Measurements from ENCODE around the gene SIRPA. TPM values are rescaled to one million over a fixed set of nuclear protein-coding genes. Genes with fewer than 3 reads are reported as not detected.

SIRPA gene
- total RNA-seq, 1 donor from 2014 or later: 8.9 TPM

DNA sequence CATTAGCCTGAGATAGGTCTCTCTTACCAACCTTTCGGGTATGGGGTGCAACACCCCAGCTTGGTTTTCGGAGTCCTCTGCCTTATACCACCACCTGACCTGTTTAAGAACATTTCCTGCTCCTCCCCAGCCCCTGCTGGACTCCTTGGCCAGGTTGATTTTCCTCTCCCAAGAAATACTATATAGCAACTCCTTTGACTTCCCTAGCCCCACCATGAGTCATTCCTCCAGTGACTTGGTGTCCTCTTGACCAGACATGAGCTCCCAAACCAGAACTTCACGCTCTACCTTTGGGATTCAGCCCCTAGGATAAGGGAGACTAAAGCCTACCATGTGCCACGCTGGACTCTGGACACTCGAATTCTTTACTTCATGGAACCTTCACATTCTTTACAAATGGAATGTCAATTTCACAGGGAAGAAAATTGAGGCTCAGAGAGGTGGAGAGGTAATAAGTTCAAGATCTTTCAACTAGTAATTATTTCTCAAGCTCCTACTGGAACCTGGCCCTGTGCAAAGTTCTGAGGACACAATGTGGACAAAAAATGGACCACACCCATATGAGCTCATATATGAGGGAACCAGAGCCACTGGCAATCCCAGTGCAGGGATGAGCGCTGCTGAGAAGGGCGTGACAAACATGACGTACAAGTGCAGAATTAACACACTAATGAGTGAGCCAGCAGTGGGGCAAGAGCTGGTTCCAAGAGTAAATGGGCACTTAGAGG lies 48.2 kb downstream of the SIRPA start:
- no peak overlapping the region for H3K9ac ChIP-seq (ENCODE audit: low read depth in 1 of 3, low read length in 3 of 3)
- no peaks in the 10 kb centered on the region for H3K36me3 ChIP-seq (ENCODE audit: control insufficient read depth in 3 of 3, insufficient read depth in 3 of 3, low read length in 3 of 3)
- H3K4me1 ChIP-seq (ENCODE audit: control insufficient read depth in 3 of 3, insufficient read depth in 3 of 3, low read length in 3 of 3): peaks cover 58 to 79% (median 59%) of the 10 kb centered on the region in 3 donors
- H3K4me3 ChIP-seq (ENCODE audit: low read length in 3 of 3): no peak overlapping the region
- H3K27me3 ChIP-seq (ENCODE audit: control insufficient read depth in 3 of 3, insufficient read depth in 3 of 3, low read length in 3 of 3): no peaks in the 10 kb centered on the region
- H3K9me3 ChIP-seq (ENCODE audit: control insufficient read depth in 3 of 3, low read length in 3 of 3): no peaks in the 10 kb centered on the region
- H3K27ac ChIP-seq (ENCODE audit: low read depth, low read length): peak overlapping the region; percentile 14

DNA sequence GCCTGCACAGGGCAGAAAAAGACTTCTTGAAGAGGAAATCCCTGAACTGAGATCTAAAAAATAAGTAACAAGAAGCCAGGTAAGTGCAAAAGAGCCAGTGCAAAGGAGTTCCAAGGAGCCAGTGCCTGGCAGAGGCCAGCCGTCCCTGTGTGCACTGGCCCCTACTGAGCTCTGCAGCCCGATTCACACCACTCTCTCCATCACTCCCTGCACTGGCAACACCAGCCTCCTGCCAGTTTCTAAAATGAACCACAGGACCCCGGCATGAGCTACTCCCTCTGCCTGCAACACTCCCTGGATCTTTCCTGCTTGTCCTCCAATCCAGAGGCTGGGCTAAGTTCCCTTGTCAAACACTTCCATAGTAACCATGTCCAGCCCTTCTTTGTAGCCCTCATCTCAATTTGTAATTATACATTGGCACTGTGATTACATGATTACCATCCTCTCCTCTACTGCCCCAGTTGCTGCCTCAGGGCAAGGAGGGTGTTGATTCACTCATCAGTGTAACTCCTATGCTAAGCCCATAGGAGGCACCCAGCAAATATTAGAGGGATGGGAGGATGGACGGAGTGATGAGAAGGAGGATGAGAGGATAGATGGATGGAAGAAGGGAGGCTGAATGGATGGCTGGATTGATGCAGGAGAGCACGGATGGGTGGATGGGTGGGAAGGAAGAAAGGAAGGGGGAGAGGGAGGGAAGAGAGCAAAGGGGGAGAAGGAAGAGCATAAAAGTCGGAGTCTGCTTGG lies 49.3 kb downstream of the SIRPA start:
- no peaks in the 10 kb centered on the region for H3K27me3 ChIP-seq (ENCODE audit: control insufficient read depth in 3 of 3, insufficient read depth in 3 of 3, low read length in 3 of 3)
- no peak overlapping the region for H3K4me3 ChIP-seq (ENCODE audit: low read length in 3 of 3)
- peak overlapping the region; percentile 60 for H3K27ac ChIP-seq (ENCODE audit: low read depth, low read length)
- H3K36me3 ChIP-seq (ENCODE audit: control insufficient read depth in 3 of 3, insufficient read depth in 3 of 3, low read length in 3 of 3): no peaks in the 10 kb centered on the region
- no peaks in the 10 kb centered on the region for H3K9me3 ChIP-seq (ENCODE audit: control insufficient read depth in 3 of 3, low read length in 3 of 3)
- no peak overlapping the region for H3K9ac ChIP-seq (ENCODE audit: low read depth in 1 of 3, low read length in 3 of 3)
- H3K4me1 ChIP-seq (ENCODE audit: control insufficient read depth in 3 of 3, insufficient read depth in 3 of 3, low read length in 3 of 3): peaks cover 50 to 73% (median 56%) of the 10 kb centered on the region in 3 donors

DNA sequence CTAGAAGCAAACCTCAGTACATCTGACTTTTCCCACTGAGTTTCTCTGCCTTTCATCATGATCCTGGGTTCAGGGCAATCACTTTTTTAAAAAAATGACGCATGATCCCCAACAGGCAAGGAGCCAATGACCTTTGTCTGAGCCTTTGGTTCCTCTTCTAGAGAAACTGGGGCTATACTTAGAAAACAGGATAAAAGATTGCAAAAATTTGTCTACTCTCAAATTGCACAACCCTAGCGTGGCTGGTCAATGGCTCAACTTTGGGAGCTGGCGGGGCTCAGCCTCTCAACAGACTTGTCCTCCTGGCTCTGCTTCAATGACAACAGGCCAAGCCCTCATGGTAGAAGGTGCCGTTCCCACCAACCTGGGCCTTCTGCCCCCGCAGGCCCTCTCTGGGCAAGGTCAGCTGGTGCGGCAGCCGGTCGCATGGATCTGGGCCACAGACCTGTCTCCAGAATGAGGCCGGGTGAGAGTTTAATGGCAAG lies 50.0 kb downstream of the SIRPA start:
- Histone ChIP-seq H3K27ac (ENCODE audit: low read depth, low read length) (peak overlapping the region; percentile 60), H3K4me1 (ENCODE audit: control insufficient read depth in 3 of 3, insufficient read depth in 3 of 3, low read length in 3 of 3) (peaks cover 47 to 71% (median 58%) of the 10 kb centered on the region in 3 donors), H3K9me3 (ENCODE audit: control insufficient read depth in 3 of 3, low read length in 3 of 3) (no peaks in the 10 kb centered on the region), H3K27me3 (ENCODE audit: control insufficient read depth in 3 of 3, insufficient read depth in 3 of 3, low read length in 3 of 3) (no peaks in the 10 kb centered on the region), H3K36me3 (ENCODE audit: control insufficient read depth in 3 of 3, insufficient read depth in 3 of 3, low read length in 3 of 3) (no peaks in the 10 kb centered on the region), H3K4me3 (ENCODE audit: low read length in 3 of 3) (peak overlapping the region in 1 of 3 donors; percentile 19), H3K9ac (ENCODE audit: low read depth in 1 of 3, low read length in 3 of 3) (no peak overlapping the region)

DNA sequence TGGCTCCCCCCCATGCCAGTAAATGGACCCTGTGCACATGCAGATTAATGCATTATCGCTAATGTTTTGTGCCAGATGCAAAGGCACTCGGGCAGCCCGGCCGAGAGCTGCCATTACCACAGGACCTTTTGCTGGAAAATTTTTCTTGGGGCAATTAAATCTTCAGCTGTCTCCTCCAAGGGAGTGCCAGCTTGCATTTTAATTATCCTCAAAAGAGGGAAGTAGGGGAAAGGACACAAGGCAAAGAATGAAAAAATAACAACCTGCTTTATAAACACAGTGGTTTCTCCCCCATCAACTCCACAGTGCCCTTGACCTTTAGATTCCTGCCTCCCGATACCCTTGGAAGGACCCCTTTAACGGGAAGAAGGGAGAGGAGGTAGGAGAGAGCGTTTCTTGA lies 50.5 kb downstream of the SIRPA start:
- Histone ChIP-seq H3K9me3 (ENCODE audit: control insufficient read depth in 3 of 3, low read length in 3 of 3) (no peaks in the 10 kb centered on the region), H3K9ac (ENCODE audit: low read depth in 1 of 3, low read length in 3 of 3) (peak overlapping the region in 1 of 3 donors; percentile 2), H3K4me3 (ENCODE audit: low read length in 3 of 3) (no peak overlapping the region), H3K36me3 (ENCODE audit: control insufficient read depth in 3 of 3, insufficient read depth in 3 of 3, low read length in 3 of 3) (no peaks in the 10 kb centered on the region), H3K27ac (ENCODE audit: low read depth, low read length) (peak overlapping the region; percentile 60), H3K27me3 (ENCODE audit: control insufficient read depth in 3 of 3, insufficient read depth in 3 of 3, low read length in 3 of 3) (no peaks in the 10 kb centered on the region), H3K4me1 (ENCODE audit: control insufficient read depth in 3 of 3, insufficient read depth in 3 of 3, low read length in 3 of 3) (peaks cover 45 to 67% (median 56%) of the 10 kb centered on the region in 3 donors)

DNA sequence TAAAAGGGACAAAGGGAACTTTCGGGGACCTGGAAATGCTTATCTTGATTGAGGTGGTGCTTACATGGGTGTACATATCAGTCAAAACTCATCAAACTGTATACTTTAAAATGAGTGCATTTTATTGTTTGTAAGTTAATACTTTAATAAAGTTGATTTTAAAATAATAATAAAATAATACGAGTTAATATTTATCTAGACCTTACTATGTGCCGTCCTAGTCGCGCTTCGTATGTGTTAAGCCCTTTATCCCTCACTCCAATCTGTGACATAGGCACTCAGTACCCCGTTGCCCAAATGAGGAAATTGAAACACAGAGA lies 51.2 kb downstream of the SIRPA start:
- Histone ChIP-seq H3K27me3 (ENCODE audit: control insufficient read depth in 3 of 3, insufficient read depth in 3 of 3, low read length in 3 of 3) (no peaks in the 10 kb centered on the region), H3K4me1 (ENCODE audit: control insufficient read depth in 3 of 3, insufficient read depth in 3 of 3, low read length in 3 of 3) (peaks cover 37 to 60% (median 49%) of the 10 kb centered on the region in 3 donors), H3K9me3 (ENCODE audit: control insufficient read depth in 3 of 3, low read length in 3 of 3) (no peaks in the 10 kb centered on the region), H3K27ac (ENCODE audit: low read depth, low read length) (peak overlapping the region; percentile 60), H3K36me3 (ENCODE audit: control insufficient read depth in 3 of 3, insufficient read depth in 3 of 3, low read length in 3 of 3) (no peaks in the 10 kb centered on the region), H3K9ac (ENCODE audit: low read depth in 1 of 3, low read length in 3 of 3) (peak overlapping the region in 2 of 3 donors; percentile 33 to 78), H3K4me3 (ENCODE audit: low read length in 3 of 3) (peak overlapping the region; percentile 19 to 64 (median 24))

DNA sequence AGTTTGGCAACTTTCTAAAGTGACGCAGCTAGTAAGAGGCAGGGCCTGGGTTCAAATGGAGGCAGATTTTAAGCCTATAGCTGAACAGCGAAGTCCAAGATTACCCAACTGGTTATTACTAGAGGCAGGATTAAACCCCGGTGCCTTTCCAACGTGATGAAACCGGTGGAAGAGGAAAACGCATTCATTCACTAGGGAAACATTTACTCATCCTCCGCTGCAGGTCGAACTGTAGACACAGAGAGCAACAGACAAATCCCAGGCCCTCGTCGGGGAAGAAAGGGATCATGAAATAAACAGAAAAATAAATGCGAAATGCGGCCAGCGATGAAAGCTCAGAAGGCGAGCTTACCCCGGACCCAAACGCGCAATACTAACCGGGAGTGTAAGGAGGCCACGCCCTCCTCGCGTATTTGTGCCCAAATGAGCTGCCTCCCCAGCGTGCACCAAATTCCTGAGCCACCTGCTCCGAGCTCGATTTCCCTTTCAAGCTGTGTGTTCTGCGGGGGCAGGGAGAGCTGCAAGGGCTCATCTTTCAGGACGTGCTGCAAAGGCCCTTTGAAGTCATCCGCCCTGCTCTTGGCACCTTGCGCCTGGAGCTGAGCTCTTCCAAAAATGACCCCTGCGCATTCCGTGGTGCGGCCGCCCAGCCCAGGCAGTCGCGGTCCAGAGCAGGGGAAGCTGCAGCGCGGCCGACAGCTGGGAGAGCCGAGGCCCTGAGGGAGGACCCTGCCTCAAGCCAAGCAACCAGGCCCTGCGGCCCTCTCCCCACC lies 51.7 kb downstream of the SIRPA start:
- Histone ChIP-seq H3K27ac (ENCODE audit: low read depth, low read length) (peak overlapping the region; percentile 60), H3K9me3 (ENCODE audit: control insufficient read depth in 3 of 3, low read length in 3 of 3) (no peaks in the 10 kb centered on the region), H3K36me3 (ENCODE audit: control insufficient read depth in 3 of 3, insufficient read depth in 3 of 3, low read length in 3 of 3) (no peaks in the 10 kb centered on the region), H3K4me1 (ENCODE audit: control insufficient read depth in 3 of 3, insufficient read depth in 3 of 3, low read length in 3 of 3) (peaks cover 34 to 54% (median 46%) of the 10 kb centered on the region in 3 donors), H3K9ac (ENCODE audit: low read depth in 1 of 3, low read length in 3 of 3) (peak overlapping the region; percentile 33 to 78 (median 69)), H3K27me3 (ENCODE audit: control insufficient read depth in 3 of 3, insufficient read depth in 3 of 3, low read length in 3 of 3) (no peaks in the 10 kb centered on the region), H3K4me3 (ENCODE audit: low read length in 3 of 3) (peak overlapping the region; percentile 19 to 64 (median 24))

DNA sequence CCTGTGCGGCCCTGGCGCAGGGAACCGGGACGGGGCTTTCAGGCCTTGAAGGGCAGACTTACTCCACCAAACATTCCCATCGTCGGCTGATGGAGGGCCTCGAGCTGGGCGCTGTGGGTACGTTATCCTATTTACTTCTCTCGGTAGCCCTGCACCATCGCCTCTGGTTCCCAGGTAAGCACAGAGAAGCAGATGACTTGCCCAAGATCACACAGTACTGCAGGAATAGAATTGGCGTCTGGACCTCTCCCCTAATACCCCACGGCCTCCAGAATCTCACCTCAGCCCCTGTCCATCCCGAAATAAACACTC lies 52.3 kb downstream of the SIRPA start:
- peak overlapping the region in 2 of 3 donors; percentile 19 to 64 for H3K4me3 ChIP-seq (ENCODE audit: low read length in 3 of 3)
- H3K27ac ChIP-seq (ENCODE audit: low read depth, low read length): peak overlapping the region; percentile 60
- no peaks in the 10 kb centered on the region for H3K27me3 ChIP-seq (ENCODE audit: control insufficient read depth in 3 of 3, insufficient read depth in 3 of 3, low read length in 3 of 3)
- peaks cover 34 to 52% (median 46%) of the 10 kb centered on the region in 3 donors for H3K4me1 ChIP-seq (ENCODE audit: control insufficient read depth in 3 of 3, insufficient read depth in 3 of 3, low read length in 3 of 3)
- peak overlapping the region; percentile 18 to 78 (median 69) for H3K9ac ChIP-seq (ENCODE audit: low read depth in 1 of 3, low read length in 3 of 3)
- H3K36me3 ChIP-seq (ENCODE audit: control insufficient read depth in 3 of 3, insufficient read depth in 3 of 3, low read length in 3 of 3): no peaks in the 10 kb centered on the region
- H3K9me3 ChIP-seq (ENCODE audit: control insufficient read depth in 3 of 3, low read length in 3 of 3): no peaks in the 10 kb centered on the region

DNA sequence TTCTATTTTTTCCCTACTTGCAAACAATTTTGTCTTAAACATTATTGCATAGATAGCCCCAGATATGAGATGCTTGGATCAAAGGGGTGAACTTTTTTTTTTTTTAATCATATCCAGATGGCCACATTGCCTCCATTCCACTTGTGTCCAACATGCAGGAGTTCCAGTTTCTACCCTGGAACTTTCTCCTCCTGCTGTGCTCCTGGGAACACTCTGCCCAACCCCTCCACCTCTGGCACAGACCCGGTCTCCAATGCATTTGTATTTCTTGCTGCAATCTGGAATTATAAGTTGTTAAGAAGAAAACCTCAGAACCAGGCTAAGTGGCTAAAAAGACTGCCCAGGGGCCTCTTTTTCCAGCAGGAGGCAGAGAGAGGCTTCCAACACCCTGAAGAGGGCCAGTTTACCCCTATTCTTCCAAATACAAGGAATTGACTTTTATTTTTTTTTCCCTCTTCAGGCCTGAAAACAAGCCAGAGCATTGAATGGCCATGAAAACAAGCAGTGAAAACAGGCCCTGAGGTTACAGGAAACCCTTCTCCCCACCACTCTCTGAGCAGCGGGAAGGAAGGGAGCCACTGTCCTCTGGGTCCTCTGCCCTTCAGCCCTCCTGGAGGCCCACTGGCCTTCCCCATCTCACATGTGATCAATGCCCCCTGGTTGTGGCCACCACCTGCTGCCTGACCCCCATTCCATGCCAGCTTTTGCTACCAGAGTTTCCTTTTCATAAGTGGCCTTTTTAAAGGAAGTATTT lies 54.3 kb downstream of the SIRPA start:
- H3K4me1 ChIP-seq (ENCODE audit: control insufficient read depth in 3 of 3, insufficient read depth in 3 of 3, low read length in 3 of 3): peaks cover 34 to 51% (median 41%) of the 10 kb centered on the region in 3 donors
- no peak overlapping the region for H3K9ac ChIP-seq (ENCODE audit: low read depth in 1 of 3, low read length in 3 of 3)
- H3K27ac ChIP-seq (ENCODE audit: low read depth, low read length): peak overlapping the region; percentile 49
- no peaks in the 10 kb centered on the region for H3K27me3 ChIP-seq (ENCODE audit: control insufficient read depth in 3 of 3, insufficient read depth in 3 of 3, low read length in 3 of 3)
- no peaks in the 10 kb centered on the region for H3K9me3 ChIP-seq (ENCODE audit: control insufficient read depth in 3 of 3, low read length in 3 of 3)
- no peaks in the 10 kb centered on the region for H3K36me3 ChIP-seq (ENCODE audit: control insufficient read depth in 3 of 3, insufficient read depth in 3 of 3, low read length in 3 of 3)
- no peak overlapping the region for H3K4me3 ChIP-seq (ENCODE audit: low read length in 3 of 3)

DNA sequence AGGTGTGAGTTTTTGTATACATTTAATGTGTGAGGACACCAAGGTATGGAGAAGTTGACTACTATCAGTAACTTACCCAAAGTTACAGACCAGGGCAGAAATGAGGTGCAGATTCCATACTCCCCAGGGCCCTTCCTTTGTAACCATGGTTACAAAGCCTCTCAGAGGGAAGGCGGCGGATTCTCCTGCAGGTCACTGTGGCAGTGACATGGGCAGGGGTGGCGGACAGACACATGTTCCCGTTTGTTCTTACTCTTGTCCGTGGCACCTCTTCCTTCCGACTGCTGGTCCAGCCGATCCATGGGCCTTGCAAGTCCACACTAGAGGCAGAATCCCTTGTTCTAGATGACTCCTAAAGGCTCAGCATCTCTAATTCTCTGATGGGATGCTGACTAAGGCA lies 55.6 kb downstream of the SIRPA start:
- Histone ChIP-seq H3K9me3 (ENCODE audit: control insufficient read depth in 3 of 3, low read length in 3 of 3) (no peaks in the 10 kb centered on the region), H3K4me1 (ENCODE audit: control insufficient read depth in 3 of 3, insufficient read depth in 3 of 3, low read length in 3 of 3) (peaks cover 23 to 38% (median 28%) of the 10 kb centered on the region in 3 donors), H3K36me3 (ENCODE audit: control insufficient read depth in 3 of 3, insufficient read depth in 3 of 3, low read length in 3 of 3) (no peaks in the 10 kb centered on the region), H3K27ac (ENCODE audit: low read depth, low read length) (no peak overlapping the region), H3K27me3 (ENCODE audit: control insufficient read depth in 3 of 3, insufficient read depth in 3 of 3, low read length in 3 of 3) (no peaks in the 10 kb centered on the region), H3K9ac (ENCODE audit: low read depth in 1 of 3, low read length in 3 of 3) (no peak overlapping the region), H3K4me3 (ENCODE audit: low read length in 3 of 3) (no peak overlapping the region)
